ENCODE results near the gene ACYP2. TPM values are rescaled to one million over a fixed set of nuclear protein-coding genes. Genes with fewer than 3 reads are reported as not detected.

ACYP2 gene
- 5.0 and 6.6 TPM in 2 replicates for total RNA-seq

DNA sequence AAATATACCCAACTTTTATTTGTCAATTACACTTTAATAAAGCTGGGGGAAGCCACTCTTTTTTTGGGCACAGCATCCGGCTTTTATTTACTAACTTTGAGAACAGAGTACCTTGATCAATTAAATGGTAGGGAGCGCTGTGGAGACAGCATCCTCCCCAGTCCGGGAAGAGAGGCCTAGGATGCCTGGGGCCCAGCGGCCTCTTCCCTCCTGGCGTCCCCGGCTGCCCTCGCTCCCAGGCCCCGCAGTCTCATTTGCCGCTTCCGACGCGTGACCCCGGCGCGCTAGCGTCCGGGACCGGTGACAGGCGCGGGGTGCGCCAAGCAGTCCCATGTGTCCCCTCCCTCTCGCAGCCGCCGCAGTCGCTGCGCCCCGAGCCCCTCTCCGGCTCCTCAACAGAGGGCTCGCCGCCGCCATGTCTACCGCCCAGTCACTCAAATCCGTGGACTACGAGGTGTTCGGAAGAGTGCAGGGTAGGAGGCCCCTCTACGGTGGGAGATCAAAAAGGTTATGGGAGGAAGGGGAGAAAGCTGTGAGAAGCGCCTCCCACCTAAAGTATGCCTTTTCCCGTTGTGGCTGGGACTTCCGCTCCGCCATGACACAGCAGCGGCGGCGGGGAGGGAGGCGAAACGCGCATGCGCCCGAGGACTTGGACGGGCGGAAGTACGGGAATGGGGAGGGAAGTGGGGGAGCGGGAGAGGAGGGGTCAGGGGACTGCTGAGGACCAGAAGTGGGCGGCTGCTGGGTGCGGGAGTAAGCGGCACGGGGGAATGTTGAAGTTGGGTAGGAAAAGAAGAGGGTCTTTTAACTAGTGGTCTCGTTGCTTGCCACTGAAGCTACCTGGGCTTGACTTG is at the start of gene ACYP2:
Gene ACYP2 (plus strand): TSS at position 332 of the 854 bp plus-strand sequence.

DNA sequence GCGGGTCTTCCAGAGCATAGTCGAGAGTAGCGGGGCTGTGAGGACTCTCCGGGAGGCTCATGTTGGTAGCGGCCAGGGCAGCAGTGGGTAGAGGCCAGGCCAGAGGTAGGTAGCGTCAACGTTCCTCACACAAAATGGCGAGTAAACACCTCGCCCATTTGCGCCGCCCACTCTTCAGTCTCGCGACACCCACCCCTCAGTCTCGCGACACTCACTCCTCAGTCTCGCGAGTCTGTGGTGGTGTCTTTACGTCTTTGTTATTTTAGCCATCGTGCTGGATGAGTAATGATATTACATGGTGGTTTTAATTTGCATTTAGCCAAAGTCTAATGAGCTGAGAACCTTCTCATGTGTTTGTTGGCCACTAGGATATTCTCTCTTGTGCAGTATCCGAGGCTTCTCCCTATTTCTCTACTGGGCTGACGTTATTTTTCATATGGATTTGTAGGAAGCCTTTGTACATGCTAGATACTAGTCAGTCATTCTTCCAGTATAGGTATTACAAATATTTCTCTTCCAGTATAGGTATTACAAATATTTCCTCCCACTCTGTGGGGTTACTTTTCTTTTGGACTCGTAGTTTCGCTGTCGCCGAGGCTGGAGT is 140.8 kb downstream of the ACYP2 start, which contains the start of gene TSPYL6:
Gene TSPYL6 (minus strand): TSS at position 139 of the 604 bp plus-strand sequence. CDS start 78 bp downstream, at position 61.

Other genes starting within 250 kb of the ACYP2 start
- gene PSME4, start 144.6 kb upstream of the ACYP2 start, total RNA-seq: 27.1 and 32.8 TPM in 2 replicates
- not detected in 2 replicates for gene TSPYL6, start 140.6 kb downstream of the ACYP2 start, total RNA-seq

Measured in myometrial cell (primary cell).